Activated naive CD4-positive, alpha-beta T cell treated with anti-CD3 and anti-CD28 coated beads for 36 hours (primary cell): ENCODE results near the gene HMSD. TPM values are rescaled to one million over a fixed set of nuclear protein-coding genes. Genes with fewer than 3 reads are reported as not detected.

Source experiments
- CTCF ChIA-PET: fragments of 350-600 bp; sonication (Branson Sonifier 250); formaldehyde crosslinking; loops from one replicate; lab custom pipeline; 2021; ENCODE audit warnings: antibody characterized with exemption; lab: Charles Lee
- DNase-seq: peaks from one replicate; pipeline ENCODE4 v3.0.0-alpha.2; 2020
- H3K27ac Mint-ChIP-seq: one replicate; pipeline ENCODE4 v1.8.0; 2021; ENCODE audit warnings: mild to moderate bottlenecking, mixed read lengths
- H3K27me3 Mint-ChIP-seq: one replicate; pipeline ENCODE4 v1.8.0; 2021; ENCODE audit warnings: low read depth, mixed read lengths
- H3K36me3 Mint-ChIP-seq: one replicate; pipeline ENCODE4 v1.8.0; 2021; ENCODE audit warnings: low read depth, mixed read lengths
- H3K4me1 Mint-ChIP-seq: one replicate; pipeline ENCODE4 v1.8.0; 2021; ENCODE audit warnings: low read depth, mixed read lengths
- H3K4me3 Mint-ChIP-seq: one replicate; pipeline ENCODE4 v1.8.0; 2021; ENCODE audit warnings: mild to moderate bottlenecking, moderate library complexity, mixed read lengths
- H3K9me3 Mint-ChIP-seq: one replicate; pipeline ENCODE4 v1.8.0; 2021; ENCODE audit warnings: mixed read lengths
- intact Hi-C: fragments of 100-400 bp; cut with micrococcal nuclease; formaldehyde crosslinking; loops from one replicate; pipeline ENCODE4 v1.15.1; 2023
- total RNA-seq, 2 experiments: library from RNA; stranded (reverse); gene quantifications; one replicate each; pipeline ENCODE4 v1.2.3, GENCODE V29; 2021

HMSD gene
- total RNA-seq: 10 to 100 TPM; 25.0 to 31.7 TPM

GRCh38 chr18:63949068-63949737, at the start of gene HMSD:
TSS of gene HMSD (plus strand) at chr18:63949301. CDS start at chr18:63953456, 4,155 bp downstream.
- Mint-ChIP-seq H3K27ac (peak within 1 kb of the TSS; percentile 86), H3K36me3 (peaks cover 10% of the 10 kb centered on the region), H3K4me1 (peaks cover 43% of the 10 kb centered on the region), H3K4me3 (peak within 1 kb of the TSS; percentile 82), H3K27me3 (peaks cover 26% of the 10 kb centered on the region), H3K9me3 (peaks cover 4% of the 10 kb centered on the region)
- peak; percentile 89 for DNase-seq
- CTCF ChIA-PET: interaction anchor here (0.6 to 0.7 kb wide), 2 partner anchors 14 to 22 kb away, joined by 3 to 4 read pairs; no protein-coding TSS in a partner anchor
- intact Hi-C loops: loop anchor here (1.0 kb wide), 2 partner anchors 13 to 21 kb away; partner anchors contain the start of gene SERPINB8

DNA sequence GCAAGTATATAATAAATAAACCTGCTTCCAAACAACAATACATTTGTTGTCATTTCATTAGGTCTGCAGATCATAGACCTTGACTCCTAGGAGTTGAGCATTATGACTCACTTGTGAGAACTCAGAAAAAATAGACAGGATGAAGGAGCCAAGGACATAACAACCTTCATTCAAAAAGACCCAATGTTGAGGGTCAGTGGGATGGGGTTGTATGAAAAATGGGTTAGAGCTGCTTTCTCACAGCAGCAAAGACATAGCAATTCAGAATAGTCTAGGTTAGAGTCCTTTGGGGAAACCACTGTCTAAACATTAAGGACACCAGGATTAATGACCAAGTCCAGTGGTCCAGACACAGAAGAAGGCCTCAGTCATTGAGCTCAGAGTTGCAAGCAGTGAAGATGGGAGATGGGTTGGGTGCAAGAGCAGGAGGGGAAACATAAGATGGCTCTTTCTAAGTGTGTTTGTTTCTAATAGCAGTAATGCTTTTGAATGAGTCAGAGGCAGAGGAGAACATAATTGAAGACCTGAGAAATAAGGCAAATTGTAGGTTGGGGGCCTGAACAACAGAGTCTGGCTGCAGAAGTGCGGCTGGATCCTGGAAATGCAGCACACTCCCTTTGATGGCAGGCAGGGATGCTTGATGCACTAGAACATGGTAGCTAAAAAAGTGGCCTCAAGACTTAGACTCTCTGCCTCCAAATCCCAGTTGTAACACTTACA, 45.1 kb upstream of the HMSD start:
- Mint-ChIP-seq H3K4me1 (no peaks in the 10 kb centered on the region), H3K9me3 (no peaks in the 10 kb centered on the region), H3K27ac (no peak overlapping the region), H3K36me3 (no peaks in the 10 kb centered on the region), H3K4me3 (no peak overlapping the region), H3K27me3 (peaks cover 22% of the 10 kb centered on the region)
- intact Hi-C loops: no loop called here
- CTCF ChIA-PET: interaction anchor here (1.1 kb wide), 1 partner anchor 10 kb away, joined by 3 read pairs; no protein-coding TSS in a partner anchor
- no peak for DNase-seq

DNA sequence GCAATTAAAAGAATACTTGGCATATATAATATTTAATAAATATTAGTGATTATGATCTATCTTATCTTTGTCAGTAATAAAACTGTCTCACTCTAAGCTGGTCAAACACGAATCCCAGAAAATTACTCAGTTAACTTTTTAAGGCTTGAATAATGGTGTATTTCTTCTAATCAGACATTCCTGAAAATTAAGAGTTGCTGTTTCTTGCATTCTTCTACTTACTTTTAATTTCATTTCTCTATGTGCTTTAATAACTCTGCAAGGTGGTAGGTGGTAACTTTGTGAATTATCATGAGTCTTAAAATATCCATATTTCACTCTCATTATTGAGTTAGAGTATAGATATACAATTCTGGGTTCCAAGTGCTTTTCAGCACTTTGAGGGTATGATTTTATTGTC, 44.4 kb upstream of the HMSD start:
- Mint-ChIP-seq H3K27ac (no peak overlapping the region), H3K36me3 (no peaks in the 10 kb centered on the region), H3K27me3 (peaks cover 22% of the 10 kb centered on the region), H3K9me3 (no peaks in the 10 kb centered on the region), H3K4me1 (no peaks in the 10 kb centered on the region), H3K4me3 (no peak overlapping the region)
- CTCF ChIA-PET: interaction anchor here (1.1 kb wide), 1 partner anchor 11 kb away, joined by 3 read pairs; no protein-coding TSS in a partner anchor
- intact Hi-C loops: no loop called here
- no peak for DNase-seq

- CTCF ChIA-PET: no interaction called here
- Mint-ChIP-seq H3K4me1 (no peaks in the 10 kb centered on the region), H3K27me3 (peaks cover 22% of the 10 kb centered on the region), H3K27ac (no peak overlapping the region), H3K36me3 (no peaks in the 10 kb centered on the region), H3K4me3 (no peak overlapping the region), H3K9me3 (no peaks in the 10 kb centered on the region)
- DNase-seq: no peak
- intact Hi-C loops: no loop called here
Observed at GRCh38 chr18:63905361-63905760, 43.7 kb upstream of the HMSD start.

- H3K27ac Mint-ChIP-seq: no peak overlapping the region
- intact Hi-C loops: no loop called here
- no peaks in the 10 kb centered on the region for H3K4me1 Mint-ChIP-seq
- DNase-seq: no peak
- CTCF ChIA-PET: no interaction called here
- peaks cover 24% of the 10 kb centered on the region for H3K27me3 Mint-ChIP-seq
- no peaks in the 10 kb centered on the region for H3K36me3 Mint-ChIP-seq
- H3K4me3 Mint-ChIP-seq: no peak overlapping the region
- no peaks in the 10 kb centered on the region for H3K9me3 Mint-ChIP-seq
Observed at GRCh38 chr18:63906056-63906455, 43.0 kb upstream of the HMSD start.

GRCh38 chr18:63907664-63908063, 41.4 kb upstream of the HMSD start, which contains the start of gene SERPINB10:
TSS of gene SERPINB10 (plus strand) at chr18:63907958. CDS start at chr18:63915511, 7,553 bp downstream.
- Mint-ChIP-seq H3K9me3 (no peaks in the 10 kb centered on the region), H3K27me3 (peaks cover 32% of the 10 kb centered on the region), H3K36me3 (no peaks in the 10 kb centered on the region), H3K27ac (no peak within 1 kb of the TSS), H3K4me1 (no peaks in the 10 kb centered on the region), H3K4me3 (no peak within 1 kb of the TSS)
- no peak for DNase-seq
- CTCF ChIA-PET: interaction anchor here (1.4 kb wide), 1 partner anchor 87 kb away, joined by 3 read pairs; no protein-coding TSS in a partner anchor
- intact Hi-C loops: no loop called here

GRCh38 chr18:63908858-63909257, 40.2 kb upstream of the HMSD start:
- Mint-ChIP-seq H3K9me3 (no peaks in the 10 kb centered on the region), H3K4me3 (no peak overlapping the region), H3K4me1 (no peaks in the 10 kb centered on the region), H3K36me3 (no peaks in the 10 kb centered on the region), H3K27ac (no peak overlapping the region), H3K27me3 (peaks cover 37% of the 10 kb centered on the region)
- intact Hi-C loops: no loop called here
- CTCF ChIA-PET: interaction anchor here (1.3 kb wide), 1 partner anchor 27 kb away, joined by 4 read pairs; no protein-coding TSS in a partner anchor
- DNase-seq: no peak

- DNase-seq: no peak
- no peaks in the 10 kb centered on the region for H3K36me3 Mint-ChIP-seq
- H3K27me3 Mint-ChIP-seq: peaks cover 37% of the 10 kb centered on the region
- CTCF ChIA-PET: no interaction called here
- intact Hi-C loops: loop anchor here (2.0 kb wide), 1 partner anchor 41 kb away; no protein-coding TSS in a partner anchor
- no peak overlapping the region for H3K4me3 Mint-ChIP-seq
- H3K9me3 Mint-ChIP-seq: no peaks in the 10 kb centered on the region
- no peak overlapping the region for H3K27ac Mint-ChIP-seq
- no peaks in the 10 kb centered on the region for H3K4me1 Mint-ChIP-seq
Observed at GRCh38 chr18:63909870-63910269, 39.2 kb upstream of the HMSD start.

DNA sequence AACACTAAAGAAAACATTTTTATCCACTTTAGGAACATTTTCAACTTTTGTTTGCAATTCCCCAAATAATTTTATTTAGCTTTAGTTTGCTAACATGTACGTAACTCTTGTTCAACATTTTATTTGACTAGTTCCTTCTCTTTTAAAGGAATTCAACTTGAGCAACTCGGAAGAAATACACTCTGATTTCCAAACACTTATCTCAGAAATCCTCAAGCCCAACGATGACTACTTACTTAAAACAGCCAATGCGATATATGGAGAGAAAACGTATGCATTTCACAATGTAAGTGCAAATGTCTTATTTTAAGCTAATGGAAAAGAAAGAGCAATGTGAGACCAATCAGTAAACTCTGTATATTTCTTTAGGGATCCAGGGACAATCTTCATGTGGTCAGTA, 31.3 kb upstream of the HMSD start:
- no peak overlapping the region for H3K27ac Mint-ChIP-seq
- no peak overlapping the region for H3K4me3 Mint-ChIP-seq
- no peaks in the 10 kb centered on the region for H3K36me3 Mint-ChIP-seq
- H3K9me3 Mint-ChIP-seq: no peaks in the 10 kb centered on the region
- intact Hi-C loops: no loop called here
- no peak for DNase-seq
- H3K4me1 Mint-ChIP-seq: no peaks in the 10 kb centered on the region
- H3K27me3 Mint-ChIP-seq: peaks cover 33% of the 10 kb centered on the region
- CTCF ChIA-PET: no interaction called here

- intact Hi-C loops: no loop called here
- CTCF ChIA-PET: interaction anchor here (1.5 to 2.8 kb wide), 2 partner anchors 12 to 14 kb away, joined by 3 to 8 read pairs; no protein-coding TSS in a partner anchor
- no peak for DNase-seq
- Mint-ChIP-seq H3K4me1 (no peaks in the 10 kb centered on the region), H3K27me3 (peaks cover 40% of the 10 kb centered on the region), H3K4me3 (no peak overlapping the region), H3K9me3 (no peaks in the 10 kb centered on the region), H3K36me3 (no peaks in the 10 kb centered on the region), H3K27ac (no peak overlapping the region)
Observed at GRCh38 chr18:63922049-63922448, 27.1 kb upstream of the HMSD start.

GRCh38 chr18:63924551-63924950, 24.6 kb upstream of the HMSD start:
- CTCF ChIA-PET: interaction anchor here (2.8 kb wide), 1 partner anchor 11 kb away, joined by 8 read pairs; no protein-coding TSS in a partner anchor
- no peak for DNase-seq
- no peaks in the 10 kb centered on the region for H3K36me3 Mint-ChIP-seq
- no peak overlapping the region for H3K27ac Mint-ChIP-seq
- no peaks in the 10 kb centered on the region for H3K9me3 Mint-ChIP-seq
- peaks cover 33% of the 10 kb centered on the region for H3K27me3 Mint-ChIP-seq
- H3K4me3 Mint-ChIP-seq: no peak overlapping the region
- intact Hi-C loops: no loop called here
- H3K4me1 Mint-ChIP-seq: no peaks in the 10 kb centered on the region

GRCh38 chr18:63928331-63928730, 20.8 kb upstream of the HMSD start:
- no peak for DNase-seq

More at GRCh38 chr18:63928331-63928730, 20.8 kb upstream of the HMSD start:
- CTCF ChIA-PET: no interaction called here
- Mint-ChIP-seq H3K27ac (no peak overlapping the region), H3K27me3 (peaks cover 26% of the 10 kb centered on the region), H3K4me1 (no peaks in the 10 kb centered on the region), H3K9me3 (no peaks in the 10 kb centered on the region), H3K4me3 (no peak overlapping the region), H3K36me3 (no peaks in the 10 kb centered on the region)
- intact Hi-C loops: no loop called here
